Mononuclear cell (primary cell): ENCODE data around the gene CMIP. TPM values are rescaled to one million over a fixed set of nuclear protein-coding genes. Genes with fewer than 3 reads are reported as not detected.
"Not testable (repeated sequence)": the region's sequence is repeated elsewhere in the genome, so short reads cannot be mapped to it uniquely, and the experiment has no call there.

Experiments
- H3K27me3 ChIP-seq: 2 replicates; pipeline ENCODE4 v1.6.0; 2011; ENCODE audit warnings: low read length, control low read depth; ENCODE audit not compliant: insufficient read depth
- H3K4me1 ChIP-seq: 2 replicates; pipeline ENCODE4 v1.5.1; 2011; ENCODE audit warnings: mild to moderate bottlenecking, low read length, control low read depth; ENCODE audit not compliant: insufficient read depth
- H3K4me3 ChIP-seq: 2 replicates; pipeline ENCODE4 v1.5.1; 2011; ENCODE audit warnings: mild to moderate bottlenecking, low read length, moderate library complexity
- H3K9me3 ChIP-seq: 2 replicates; pipeline ENCODE4 v1.5.1; 2011; ENCODE audit warnings: low read depth, mild to moderate bottlenecking, control low read depth, low read length
- total RNA-seq: library from RNA; depleted of rRNA; stranded (reverse); fragments of >200 nt; gene quantifications from one replicate; pipeline ENCODE4 v1.2.3, GENCODE V29; 2012

Gene CMIP
- total RNA-seq, 1 donor, result 29.6 TPM

DNA sequence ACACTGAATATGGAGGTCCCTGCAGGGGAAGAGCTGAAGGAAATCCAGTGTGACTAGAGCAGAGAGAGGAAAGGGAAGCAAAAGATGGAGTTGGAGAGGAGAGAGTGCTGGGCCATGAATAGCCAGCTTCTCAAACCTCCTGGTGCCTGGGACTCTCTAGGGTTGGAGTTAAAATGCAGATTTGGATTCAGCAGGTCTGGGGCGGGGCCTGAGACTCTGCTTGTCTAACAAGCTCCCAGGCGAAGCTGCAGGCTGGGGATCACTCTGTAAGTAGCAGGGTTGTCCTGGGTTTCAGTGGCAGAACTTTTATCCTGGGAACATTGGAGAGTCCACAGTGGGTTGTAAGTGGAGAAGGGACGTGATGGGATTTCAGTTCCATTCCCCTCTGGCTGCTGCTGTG is 231.1 kb downstream of the CMIP start:
- Histone ChIP-seq H3K4me3 (no peak overlapping the region), H3K27me3 (no peaks in the 10 kb centered on the region), H3K9me3 (no peaks in the 10 kb centered on the region), H3K4me1 (no peaks in the 10 kb centered on the region)

DNA sequence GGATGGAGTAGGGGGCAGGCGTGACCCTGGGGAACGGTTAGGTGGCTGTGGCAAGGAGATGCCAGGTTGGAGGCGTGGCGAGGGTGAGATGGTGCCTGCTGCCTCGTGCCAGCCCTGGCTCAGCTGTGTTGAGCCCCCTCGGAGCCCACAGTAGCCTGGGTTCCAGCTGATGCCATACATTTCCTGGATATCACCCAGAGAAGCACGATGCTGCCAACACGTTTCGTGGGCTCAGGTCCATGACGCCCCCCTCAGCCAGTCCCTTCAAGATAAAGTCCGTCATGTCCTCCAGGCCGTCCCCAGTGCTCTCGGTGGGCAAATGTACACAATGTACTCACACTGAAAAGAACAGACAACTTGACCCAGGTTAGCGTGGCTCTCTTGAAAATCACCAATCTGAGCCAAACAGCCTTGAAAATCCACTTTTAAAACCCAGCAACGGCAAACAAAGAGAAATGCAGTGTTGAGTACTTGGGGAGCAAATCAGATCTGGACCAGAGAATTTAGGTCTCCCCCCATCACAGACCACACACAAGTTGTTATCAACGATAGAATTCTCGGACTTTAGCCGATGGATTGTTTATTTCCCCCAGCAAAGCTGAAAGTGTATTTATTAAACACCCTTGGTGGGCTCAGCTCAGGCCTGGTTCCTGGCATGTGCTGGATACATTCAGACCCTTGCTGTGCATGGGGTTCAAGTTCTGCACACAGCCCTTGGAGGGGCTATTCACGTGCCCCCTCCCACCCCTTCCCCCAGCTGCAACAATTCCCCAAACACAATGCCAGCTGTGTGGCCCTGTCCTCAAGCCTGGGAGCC is 231.7 kb downstream of the CMIP start:
- no peaks in the 10 kb centered on the region for H3K27me3 ChIP-seq
- no peaks in the 10 kb centered on the region for H3K4me1 ChIP-seq
- no peak overlapping the region for H3K4me3 ChIP-seq
- H3K9me3 ChIP-seq, result no peaks in the 10 kb centered on the region

DNA sequence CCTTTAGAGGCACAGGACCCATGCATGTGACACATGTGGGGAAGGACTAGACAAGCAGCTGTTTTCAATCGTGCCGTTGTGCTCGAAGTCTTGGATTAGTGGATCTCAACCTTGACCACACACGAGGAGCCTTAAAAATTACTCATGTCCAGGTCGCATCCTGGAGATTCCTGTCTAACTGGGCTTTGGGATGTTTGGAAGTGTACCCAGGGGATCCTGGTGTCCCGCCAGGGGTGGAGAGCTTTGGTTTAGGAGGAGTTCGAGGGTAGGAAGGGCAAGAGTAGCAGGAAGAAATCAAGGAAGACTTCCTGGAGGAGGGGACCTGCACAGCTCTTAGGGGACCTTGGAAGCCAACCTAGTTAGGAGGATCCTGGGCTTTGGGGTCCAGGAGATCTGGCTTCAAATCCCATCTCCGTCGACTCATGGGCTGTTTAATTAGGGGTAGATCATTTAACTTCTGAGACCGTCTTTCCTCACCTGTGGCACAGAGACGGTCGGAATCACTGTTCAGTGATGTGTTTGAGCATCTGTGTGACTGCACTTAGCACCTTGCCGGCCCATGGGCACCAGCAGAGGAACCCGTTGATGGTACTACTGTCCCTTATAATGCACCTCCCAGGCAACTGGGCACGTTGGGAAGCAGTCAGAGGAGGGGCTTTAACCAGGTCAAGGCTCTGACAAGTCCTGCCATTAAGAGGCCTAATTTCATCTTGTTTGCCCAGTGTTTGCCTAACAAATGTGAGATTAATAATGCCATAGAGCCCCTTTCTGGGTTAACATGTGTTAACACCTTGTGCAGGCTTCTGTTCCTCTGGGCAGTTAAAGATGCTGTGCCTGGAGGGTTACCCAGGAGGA is 232.5 kb downstream of the CMIP start:
- Histone ChIP-seq H3K9me3 (no peaks in the 10 kb centered on the region), H3K4me1 (no peaks in the 10 kb centered on the region), H3K27me3 (no peaks in the 10 kb centered on the region), H3K4me3 (no peak overlapping the region)

DNA sequence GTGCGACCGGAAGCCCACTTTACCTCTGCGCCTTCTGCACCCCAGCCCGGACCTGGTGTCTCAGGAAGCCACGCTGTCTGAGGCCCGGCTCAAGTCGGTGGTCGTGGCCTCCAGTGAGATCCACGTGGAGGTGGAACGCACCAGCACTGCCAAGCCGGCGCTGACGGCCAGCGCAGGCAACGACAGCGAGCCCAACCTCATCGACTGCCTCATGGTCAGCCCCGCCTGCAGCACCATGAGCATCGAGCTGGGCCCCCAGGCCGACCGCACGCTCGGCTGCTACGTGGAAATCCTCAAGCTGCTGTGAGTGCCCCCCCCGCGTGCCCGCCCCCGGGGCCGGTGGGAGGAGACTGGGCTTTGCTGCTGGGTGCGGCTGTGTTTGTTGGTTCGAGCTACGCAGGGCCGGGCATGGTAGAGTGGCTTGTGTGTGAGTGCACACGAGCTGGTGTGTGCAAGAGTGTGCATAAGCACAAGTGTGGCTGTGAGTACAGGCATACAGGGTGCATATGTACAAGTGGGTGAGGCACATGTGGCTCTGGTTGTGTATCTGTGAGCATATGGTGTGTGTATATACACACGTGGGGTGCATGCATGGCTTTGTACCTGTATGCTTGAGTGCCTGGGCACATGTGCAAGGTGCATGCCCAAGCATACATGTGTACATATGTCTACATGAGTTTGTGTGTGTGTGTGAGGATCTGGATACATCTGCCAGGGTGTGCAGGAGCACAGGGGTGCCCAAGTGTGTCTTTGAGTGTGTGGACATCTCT is 233.9 kb downstream of the CMIP start:
- Histone ChIP-seq H3K4me3 (no peak overlapping the region), H3K4me1 (no peaks in the 10 kb centered on the region), H3K27me3 (no peaks in the 10 kb centered on the region), H3K9me3 (no peaks in the 10 kb centered on the region)

DNA sequence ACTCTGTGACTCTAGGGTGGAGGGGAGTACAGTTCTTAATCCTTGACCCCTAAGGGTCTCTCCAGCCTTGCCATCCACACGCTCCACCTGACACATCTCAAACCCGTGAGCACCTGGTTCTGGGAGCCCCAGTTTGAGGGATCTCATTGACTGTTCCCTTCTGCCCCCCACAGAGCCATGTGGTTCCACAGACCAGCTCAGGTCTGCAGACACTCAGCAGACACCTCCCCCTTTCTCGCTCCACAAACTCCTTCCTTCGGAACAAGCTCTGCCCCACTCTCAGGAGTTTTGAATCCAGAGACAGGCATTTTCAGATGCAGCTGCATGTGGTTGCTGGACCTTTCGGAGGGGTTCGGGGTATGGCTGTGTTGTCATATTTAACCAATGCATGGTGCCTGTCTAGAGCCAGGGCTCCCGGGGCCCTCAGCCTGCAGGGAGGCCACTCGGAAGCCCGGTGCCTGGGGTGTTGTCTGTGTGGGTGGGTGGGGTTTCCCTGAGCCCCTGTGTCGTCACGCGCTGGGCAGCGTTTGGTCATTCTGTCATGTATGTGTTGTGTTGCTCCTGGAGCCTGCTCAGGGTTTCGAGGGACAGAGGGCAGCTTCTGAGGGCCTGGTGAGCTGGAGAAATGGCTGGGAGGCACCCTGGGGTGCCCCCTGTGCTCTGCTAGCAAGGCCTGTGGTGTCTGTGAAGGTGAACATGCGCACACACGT is 235.3 kb downstream of the CMIP start:
- Histone ChIP-seq H3K4me3 (no peak overlapping the region), H3K27me3 (no peaks in the 10 kb centered on the region), H3K4me1 (no peaks in the 10 kb centered on the region), H3K9me3 (no peaks in the 10 kb centered on the region)

DNA sequence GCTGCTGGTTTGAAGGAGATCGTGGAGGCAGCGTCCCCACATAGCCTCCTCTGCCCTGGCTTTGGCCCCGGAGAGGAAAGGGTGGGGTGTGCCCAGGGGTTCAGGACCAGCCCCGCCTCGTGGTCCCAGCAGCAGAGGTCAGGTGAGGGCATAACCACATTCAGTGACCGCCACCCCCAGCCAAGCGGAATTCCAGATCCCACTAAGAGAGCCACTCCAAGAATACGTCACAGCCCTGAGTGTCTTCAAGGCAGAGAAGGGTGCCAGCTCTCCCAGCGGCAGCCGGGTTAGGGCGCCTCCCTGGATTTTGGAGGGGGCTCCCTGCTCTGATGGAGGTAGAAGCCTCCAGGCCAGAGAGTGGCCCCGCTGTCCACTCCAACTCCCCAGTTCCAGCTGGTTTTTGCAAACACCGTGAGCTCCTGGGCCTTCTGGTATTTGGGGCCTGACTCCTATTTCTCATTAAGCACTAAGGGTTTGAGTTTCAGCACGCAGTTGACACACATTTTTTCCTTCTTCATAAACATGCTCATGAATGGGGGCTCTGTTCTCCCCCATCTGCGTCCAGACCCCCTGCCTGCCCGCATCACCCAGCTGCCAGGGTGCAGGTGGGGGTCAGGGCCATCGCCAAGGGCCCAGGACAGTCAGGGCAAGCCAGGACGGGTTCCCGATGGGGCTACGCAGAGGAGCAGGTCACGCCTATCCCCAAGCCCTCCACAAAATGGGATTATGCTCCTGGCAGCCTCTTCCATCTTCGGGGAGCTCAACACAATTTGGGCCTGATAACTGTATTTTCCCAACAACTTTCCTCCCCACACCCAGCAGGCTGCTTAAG is 236.1 kb downstream of the CMIP start:
- no peaks in the 10 kb centered on the region for H3K9me3 ChIP-seq
- no peaks in the 10 kb centered on the region for H3K4me1 ChIP-seq
- no peaks in the 10 kb centered on the region for H3K27me3 ChIP-seq
- H3K4me3 ChIP-seq, result no peak overlapping the region

DNA sequence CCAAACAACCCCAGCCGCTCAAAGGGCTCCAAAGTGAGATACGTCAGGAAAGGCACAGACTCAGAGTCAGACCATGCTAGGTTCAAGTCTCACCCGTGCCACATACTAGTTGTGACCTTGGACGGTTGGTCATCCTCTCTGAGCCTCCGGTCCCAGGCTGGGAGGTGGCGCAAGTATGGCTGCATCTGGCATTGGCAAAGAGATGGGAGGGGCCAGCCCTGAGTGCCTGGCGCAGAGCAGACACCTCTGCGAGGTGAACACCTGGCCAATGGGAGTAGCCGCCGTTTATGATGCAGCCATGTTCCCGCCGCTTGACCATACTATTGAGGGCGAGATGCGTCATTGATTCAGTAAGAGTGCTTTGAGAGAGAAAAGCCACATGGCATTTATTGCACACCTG is 236.7 kb downstream of the CMIP start:
- Histone ChIP-seq H3K4me3 (no peak overlapping the region), H3K27me3 (no peaks in the 10 kb centered on the region), H3K4me1 (no peaks in the 10 kb centered on the region), H3K9me3 (no peaks in the 10 kb centered on the region)

DNA sequence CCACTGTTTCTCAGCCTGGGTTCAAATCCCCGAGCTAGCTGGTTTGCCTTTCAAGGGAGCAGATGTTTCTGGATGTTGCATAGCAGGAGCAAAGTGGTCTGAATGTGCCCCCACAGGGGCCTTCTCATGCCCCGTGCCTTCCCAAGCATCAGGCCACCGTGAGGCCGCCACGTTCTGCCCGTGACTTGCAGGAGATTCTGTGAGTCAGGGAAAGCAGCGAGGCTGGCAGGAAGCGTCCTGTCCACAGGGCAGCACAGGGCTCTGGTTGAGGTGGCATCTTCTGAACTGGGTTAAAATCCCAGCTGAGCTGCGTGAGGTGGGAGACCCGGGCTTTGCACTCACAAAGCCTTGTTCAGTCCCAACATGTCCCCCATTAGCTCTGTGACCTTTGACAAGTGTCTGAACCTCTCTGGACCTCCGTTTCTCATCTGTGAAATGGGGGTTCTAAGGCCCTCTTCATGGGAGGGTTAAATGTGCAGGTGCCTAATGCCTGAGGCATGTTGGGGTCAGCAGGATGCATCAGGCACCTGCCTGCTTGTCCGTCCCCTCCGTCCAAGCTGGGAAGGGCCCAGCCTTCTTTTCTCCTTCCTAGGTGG is 239.7 kb downstream of the CMIP start:
- Histone ChIP-seq H3K9me3 (no peaks in the 10 kb centered on the region), H3K4me3 (no peak overlapping the region), H3K27me3 (no peaks in the 10 kb centered on the region), H3K4me1 (no peaks in the 10 kb centered on the region)

DNA sequence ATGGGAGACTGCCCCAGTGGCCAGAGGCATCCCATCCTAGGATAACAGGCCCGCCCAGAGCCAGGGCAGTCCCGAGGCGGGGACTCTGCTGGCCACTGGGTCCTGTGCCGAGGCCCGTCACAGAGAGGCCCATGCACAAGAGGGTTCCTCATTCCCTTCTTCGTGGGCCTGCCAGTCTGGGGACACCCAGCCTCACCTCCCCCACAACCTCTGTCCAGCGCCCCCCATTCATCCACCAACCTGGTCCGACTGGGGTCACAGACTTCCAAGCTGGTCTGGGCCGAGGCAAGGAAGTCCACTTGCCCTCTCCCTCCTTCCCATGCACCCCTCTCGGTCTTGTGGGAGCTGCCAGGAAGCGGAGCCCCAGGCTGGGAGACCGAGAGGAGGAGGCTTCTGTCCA is 240.3 kb downstream of the CMIP start:
- no peaks in the 10 kb centered on the region for H3K27me3 ChIP-seq
- no peaks in the 10 kb centered on the region for H3K9me3 ChIP-seq
- no peaks in the 10 kb centered on the region for H3K4me1 ChIP-seq
- no peak overlapping the region for H3K4me3 ChIP-seq

DNA sequence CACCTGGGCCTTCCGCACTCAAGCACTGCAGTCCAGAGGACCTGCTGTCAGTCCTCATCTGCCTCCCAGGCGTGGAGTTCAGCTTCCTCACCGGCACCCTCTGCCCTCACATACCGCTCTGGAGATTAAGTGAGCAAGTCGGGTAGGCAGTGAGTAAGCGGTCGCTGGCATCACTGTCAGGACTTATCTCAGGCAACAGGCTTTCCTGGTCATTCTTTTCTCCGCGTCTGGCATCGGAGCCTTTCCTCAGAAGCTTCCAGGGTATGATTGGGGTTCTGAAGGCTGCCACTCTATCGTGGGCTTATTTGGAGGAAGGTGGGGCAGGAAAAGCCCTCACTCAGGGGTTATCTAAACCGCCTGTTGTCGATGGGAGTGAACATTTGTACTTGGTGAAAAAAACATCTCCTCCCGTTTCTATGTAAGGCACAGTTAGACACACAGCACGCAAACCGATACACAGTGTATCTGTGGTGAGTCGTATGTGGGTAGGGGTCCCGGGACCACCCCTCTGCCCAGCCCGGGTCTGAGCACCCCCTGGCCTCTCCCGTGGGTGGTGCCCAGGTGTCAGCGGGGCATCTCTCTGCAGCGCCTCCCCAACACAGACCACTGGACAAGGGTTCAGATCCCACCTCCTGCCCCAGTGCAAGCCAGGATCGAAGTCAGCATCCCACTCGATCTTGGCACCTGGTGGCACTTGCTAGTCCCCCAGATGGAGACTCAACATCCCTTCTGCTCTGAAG is 242.0 kb downstream of the CMIP start:
- H3K4me1 ChIP-seq, result no peaks in the 10 kb centered on the region
- no peaks in the 10 kb centered on the region for H3K27me3 ChIP-seq
- no peaks in the 10 kb centered on the region for H3K9me3 ChIP-seq
- no peak overlapping the region for H3K4me3 ChIP-seq

DNA sequence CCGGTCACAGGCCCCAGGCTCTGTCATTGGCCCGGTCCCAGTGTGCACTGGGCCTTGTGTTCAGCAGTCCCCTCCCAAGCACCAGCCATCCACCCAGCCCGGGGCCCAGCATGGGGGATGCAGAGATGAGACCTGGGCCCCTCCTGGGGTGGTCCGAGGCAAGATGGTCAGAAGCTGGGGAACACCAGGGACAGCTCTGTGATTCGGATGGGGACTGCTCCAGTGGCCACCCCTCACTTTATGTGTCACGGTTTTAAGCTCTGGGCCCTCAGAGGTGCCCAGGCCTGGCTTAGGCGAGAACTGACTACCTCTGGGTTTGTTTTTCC is 242.5 kb downstream of the CMIP start:
- no peaks in the 10 kb centered on the region for H3K4me1 ChIP-seq
- H3K4me3 ChIP-seq, result no peak overlapping the region
- no peaks in the 10 kb centered on the region for H3K9me3 ChIP-seq
- no peaks in the 10 kb centered on the region for H3K27me3 ChIP-seq

DNA sequence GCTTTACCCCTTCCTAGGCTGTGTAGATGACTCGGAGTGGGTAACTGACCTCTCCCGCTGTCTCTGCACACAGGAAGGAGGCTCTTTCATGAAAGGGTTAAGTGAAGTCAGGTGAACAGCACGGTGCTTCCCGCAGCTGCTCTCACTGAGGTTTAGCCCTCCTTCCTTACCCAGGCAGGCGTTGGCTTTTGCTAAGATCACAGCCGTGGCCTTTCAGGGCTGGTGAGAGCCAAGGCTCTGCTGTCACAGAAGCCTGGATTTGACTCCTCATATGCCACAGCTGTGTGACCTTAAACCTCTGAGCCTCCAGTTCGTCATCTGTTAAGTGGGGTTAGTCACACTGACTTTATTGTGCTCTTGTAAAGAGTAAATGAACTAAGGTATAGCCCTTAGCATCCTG is 243.6 kb downstream of the CMIP start:
- Histone ChIP-seq H3K4me1 (no peaks in the 10 kb centered on the region), H3K27me3 (no peaks in the 10 kb centered on the region), H3K9me3 (no peaks in the 10 kb centered on the region), H3K4me3 (no peak overlapping the region)

DNA sequence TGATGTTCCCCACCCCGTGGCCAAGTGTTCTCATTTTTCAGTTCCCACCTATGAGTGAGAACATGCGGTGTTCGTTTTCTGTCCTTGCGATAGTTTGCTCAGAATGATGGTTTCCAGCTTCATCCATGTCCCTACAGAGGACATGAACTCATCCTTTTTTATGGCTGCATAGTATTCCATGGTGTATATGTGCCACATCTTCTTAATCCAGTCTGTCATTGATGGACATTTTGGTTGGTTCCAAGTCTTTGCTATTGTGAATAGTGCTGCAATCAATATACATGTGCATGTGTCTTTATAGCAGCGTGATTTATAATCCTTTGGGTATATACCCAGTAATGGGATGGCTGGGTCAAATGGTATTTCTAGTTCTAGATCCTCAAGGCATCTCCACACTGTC is 244.2 kb downstream of the CMIP start:
- not testable (repeated sequence) for H3K4me1 ChIP-seq, H3K4me3 ChIP-seq, H3K9me3 ChIP-seq, H3K27me3 ChIP-seq
